PC-9 (cell line): Measurements from ENCODE around the gene OAF. TPM values are rescaled to one million over a fixed set of nuclear protein-coding genes. Genes with fewer than 3 reads are reported as not detected.
A peak's percentile ranks its signal among the peaks of the same experiment; 100 is the strongest.

Source experiments
- BruUV-seq: library from RNA; stranded (reverse); fragments of 400-500 nt; replicated peaks from 2 replicates; lab custom pipeline; 2021; lab: Mats Ljungman, UMichigan
- CTCF ChIA-PET: fragments of 300-600 bp; sonication (Branson Sonifier 250); formaldehyde crosslinking; loops from one replicate; lab custom pipeline; 2022; ENCODE audit warnings: antibody characterized with exemption; lab: Charles Lee
- POLR2A ChIA-PET: fragments of 300-600 bp; sonication (Branson Sonifier 250); formaldehyde crosslinking; loops from one replicate; lab custom pipeline; 2022; ENCODE audit warnings: antibody characterized with exemption; ENCODE audit not compliant: unreplicated experiment; lab: Charles Lee
- DNase-seq, 2 experiments: peaks; one replicate each; pipeline versions ENCODE4 v3.0.0 to v3.0.0-alpha.2; 2015 to 2022; ENCODE audit warnings: mixed read lengths in 1 of 2
- H2AFZ ChIP-seq: fragments of 200-600 bp; sonication (generic); 2 replicates; pipeline ENCODE4 v1.8.1; 2017; ENCODE audit warnings: antibody characterized with exemption
- H3F3A ChIP-seq: fragments of 200-600 bp; sonication (generic); 2 replicates; pipeline ENCODE4 v1.8.1; 2017; ENCODE audit warnings: antibody characterized with exemption, mild to moderate bottlenecking, low read depth; ENCODE audit not compliant: insufficient read depth
- H3K27ac ChIP-seq: fragments of 200-600 bp; sonication (generic); 2 replicates; pipeline ENCODE4 v1.6.1; 2016; ENCODE audit warnings: mixed run types
- H3K27me3 ChIP-seq: fragments of 200-600 bp; sonication (generic); 2 replicates; pipeline ENCODE4 v1.6.1; 2016; ENCODE audit warnings: low read depth, mixed run types; ENCODE audit not compliant: insufficient read depth
- H3K36me3 ChIP-seq: fragments of 200-600 bp; sonication (generic); 2 replicates; pipeline ENCODE4 v1.6.1; 2016; ENCODE audit warnings: low read depth, mixed run types
- H3K4me1 ChIP-seq: fragments of 200-600 bp; sonication (generic); replicated peaks from 2 replicates; pipeline ENCODE4 v1.6.1; 2016; ENCODE audit warnings: mixed run types; ENCODE audit not compliant: insufficient read depth
- H3K4me2 ChIP-seq: fragments of 200-600 bp; sonication (generic); 2 replicates; pipeline ENCODE4 v1.6.1; 2017; ENCODE audit warnings: mixed run types
- H3K4me3 ChIP-seq: fragments of 200-600 bp; sonication (generic); 2 replicates; pipeline ENCODE4 v1.6.1; 2016; ENCODE audit warnings: mixed run types
- H3K79me2 ChIP-seq: fragments of 200-600 bp; sonication (generic); 2 replicates; pipeline ENCODE4 v1.6.1; 2017; ENCODE audit warnings: low read depth, mixed run types
- H3K9me2 ChIP-seq: fragments of 200-600 bp; sonication (generic); 2 replicates; pipeline ENCODE4 v1.8.1; 2017; ENCODE audit warnings: mild to moderate bottlenecking; ENCODE audit not compliant: insufficient read depth
- H3K9me3 ChIP-seq: fragments of 200-600 bp; sonication (generic); 2 replicates; pipeline ENCODE4 v1.8.1; 2016; ENCODE audit warnings: low read depth; ENCODE audit not compliant: insufficient read depth
- H4K20me1 ChIP-seq: fragments of 200-600 bp; sonication (generic); 2 replicates; pipeline ENCODE4 v1.8.1; 2017; ENCODE audit not compliant: insufficient read depth
- CTCF ChIP-seq: fragments of 200-600 bp; sonication (generic); conservative IDR thresholded peaks from 2 replicates; pipeline ENCODE4 v1.6.1; 2017; ENCODE audit warnings: mixed run types, antibody characterized with exemption, mild to moderate bottlenecking, moderate library complexity
- EZH2 ChIP-seq: fragments of 200-600 bp; sonication (generic); IDR thresholded peaks from 2 replicates; pipeline ENCODE4 v1.8.0; 2017; ENCODE audit warnings: antibody characterized with exemption, low read depth
- intact Hi-C: fragments of 100-400 bp; cut with micrococcal nuclease; formaldehyde crosslinking; loops from one replicate; pipeline ENCODE4 v1.10.0; 2022; ENCODE audit not compliant: unreplicated experiment
- total RNA-seq: library from RNA; stranded (reverse); gene quantifications from 2 replicates; pipeline ENCODE4 v1.2.3, GENCODE V29; 2021

Gene OAF
- total RNA-seq, 1 experiment from 2014 or later = 45.6 TPM

GRCh38 chr11:120169981-120170698 lies 40.7 kb upstream of the OAF start:
- no TSS peak for BruUV-seq
- no peaks in the 10 kb centered on the region for H3K4me1 ChIP-seq
- H2AFZ ChIP-seq = no peak overlapping the region
- H3K36me3 ChIP-seq = no peaks in the 10 kb centered on the region
- H3K4me2 ChIP-seq = no peak overlapping the region
- 0 out of 2 replicates have a peak, but pooled peaks cover 3% of the 10 kb centered on the region for H3K9me3 ChIP-seq
- peaks cover 11% of the 10 kb centered on the region; the same call in 1 of the 2 replicates for H3K27me3 ChIP-seq
- POLR2A ChIA-PET = no interaction called here
- no peaks in the 10 kb centered on the region for H4K20me1 ChIP-seq
- CTCF ChIA-PET = interaction anchor here (0.6 kb wide), 1 partner anchor 28 kb away, joined by 3 read pairs; no protein-coding TSS in a partner anchor
- no peak for DNase-seq
- H3K27ac ChIP-seq = no peak overlapping the region
- intact Hi-C loops = loop anchor here (1.0 to 5.0 kb wide), 5 partner anchors 42 to 504 kb away; partner anchors contain the start of genes GRIK4 and OAF
- H3F3A ChIP-seq = no peaks in the 10 kb centered on the region
- no peak for TF ChIP-seq EZH2
- no peak for TF ChIP-seq CTCF
- no peak overlapping the region for H3K4me3 ChIP-seq
- H3K9me2 ChIP-seq = no peaks in the 10 kb centered on the region
- no peaks in the 10 kb centered on the region for H3K79me2 ChIP-seq

- Histone ChIP-seq H4K20me1 (no peaks in the 10 kb centered on the region), H3K9me3 (no peaks in the 10 kb centered on the region), H3K9me2 (no peaks in the 10 kb centered on the region), H3K4me1 (no peaks in the 10 kb centered on the region), H3K4me3 (no peak overlapping the region), H2AFZ (no peak overlapping the region), H3K36me3 (no peaks in the 10 kb centered on the region), H3K79me2 (no peaks in the 10 kb centered on the region), H3K27ac (no peak overlapping the region), H3K4me2 (no peak overlapping the region), H3F3A (no peaks in the 10 kb centered on the region), H3K27me3 (peaks cover 15% of the 10 kb centered on the region; the same call in 1 of the 2 replicates)
- no peak for DNase-seq
- no TSS peak for BruUV-seq
- CTCF ChIA-PET = interaction anchor here (0.6 to 1.0 kb wide), 2 partner anchors 29 to 125 kb away, joined by 3 read pairs; no protein-coding TSS in a partner anchor
- intact Hi-C loops = loop anchor here (5.0 kb wide), 2 partner anchors 42 to 342 kb away; partner anchors contain the start of genes GRIK4 and OAF
- POLR2A ChIA-PET = interaction anchor here (1.3 kb wide), 1 partner anchor 46 kb away, joined by 5 read pairs; no protein-coding TSS in a partner anchor
- TF ChIP-seq CTCF = no peak
- no peak for TF ChIP-seq EZH2
These were observed 40.0 kb upstream of the OAF start for GRCh38 chr11:120170741-120171261.

GRCh38 chr11:120172054-120172911 lies 38.5 kb upstream of the OAF start:
- Histone ChIP-seq H3K36me3 (no peaks in the 10 kb centered on the region), H3K4me1 (no peaks in the 10 kb centered on the region), H3K9me2 (no peaks in the 10 kb centered on the region), H3F3A (no peaks in the 10 kb centered on the region), H3K27me3 (peaks cover 21% of the 10 kb centered on the region), H3K9me3 (no peaks in the 10 kb centered on the region), H3K4me2 (no peak overlapping the region), H3K4me3 (no peak overlapping the region), H4K20me1 (no peaks in the 10 kb centered on the region), H3K27ac (no peak overlapping the region), H2AFZ (no peak overlapping the region), H3K79me2 (no peaks in the 10 kb centered on the region)
- BruUV-seq = no TSS peak
- peak; percentile 63 to 68 for DNase-seq
- ChIA-PET CTCF (no interaction called here), POLR2A (no interaction called here)
- intact Hi-C loops = loop anchor here (1.0 to 5.0 kb wide), 5 partner anchors 40 to 340 kb away; partner anchors contain the start of genes GRIK4 and OAF
- TF ChIP-seq EZH2 = no peak
- TF ChIP-seq CTCF = peak; percentile 94
